ENCODE results near the gene RPL13A. TPM values are rescaled to one million over a fixed set of nuclear protein-coding genes. Genes with fewer than 3 reads are reported as not detected.
"Not testable (repeated sequence)": the region's sequence is repeated elsewhere in the genome, so short reads cannot be mapped to it uniquely, and the experiment has no call there.

Gene RPL13A
- 1,000 to 10,000 TPM; 2,364 to 2,825 (median 2,611) TPM for polyA plus RNA-seq (ENCODE audit: insufficient read length in 4 of 4)

DNA sequence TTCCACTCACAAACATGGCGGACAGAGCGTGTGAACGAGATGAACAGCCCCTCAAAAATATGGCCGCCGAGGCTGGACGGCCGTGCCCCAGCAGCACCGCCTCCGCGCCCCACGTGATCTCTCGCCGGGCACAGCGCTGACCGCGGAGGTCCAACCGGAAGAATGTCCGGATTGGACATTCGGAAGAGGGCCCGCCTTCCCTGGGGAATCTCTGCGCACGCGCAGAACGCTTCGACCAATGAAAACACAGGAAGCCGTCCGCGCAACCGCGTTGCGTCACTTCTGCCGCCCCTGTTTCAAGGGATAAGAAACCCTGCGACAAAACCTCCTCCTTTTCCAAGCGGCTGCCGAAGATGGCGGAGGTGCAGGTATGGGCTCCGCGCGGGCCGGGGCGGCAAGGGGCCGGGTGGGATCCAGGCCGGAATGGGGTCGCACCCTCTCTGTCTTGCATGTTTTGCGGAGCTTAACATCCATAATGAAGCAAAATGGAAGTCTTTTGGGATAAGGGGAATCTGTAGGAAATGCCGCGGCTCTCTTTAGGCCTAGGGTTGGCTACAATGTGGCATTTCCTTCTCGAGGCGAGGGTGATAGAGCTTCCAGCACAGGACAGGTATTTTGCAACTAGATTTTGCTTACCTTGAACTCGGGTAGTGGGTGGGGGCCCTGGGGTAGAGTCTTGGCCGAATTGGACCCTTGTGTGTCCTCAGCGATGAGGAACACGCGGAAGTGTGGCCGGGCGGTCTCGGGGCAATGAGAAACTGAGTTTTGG, at the start of gene RPL13A:
Gene RPL13A (plus strand): TSS at position 332 of the 769 bp plus-strand sequence. CDS start 22 bp downstream, at position 354.
- DNase-seq (ENCODE audit: low read depth in 4 of 4, low spot score in 3 of 4) = peak; percentile 99 to 100 (median 100)

DNA sequence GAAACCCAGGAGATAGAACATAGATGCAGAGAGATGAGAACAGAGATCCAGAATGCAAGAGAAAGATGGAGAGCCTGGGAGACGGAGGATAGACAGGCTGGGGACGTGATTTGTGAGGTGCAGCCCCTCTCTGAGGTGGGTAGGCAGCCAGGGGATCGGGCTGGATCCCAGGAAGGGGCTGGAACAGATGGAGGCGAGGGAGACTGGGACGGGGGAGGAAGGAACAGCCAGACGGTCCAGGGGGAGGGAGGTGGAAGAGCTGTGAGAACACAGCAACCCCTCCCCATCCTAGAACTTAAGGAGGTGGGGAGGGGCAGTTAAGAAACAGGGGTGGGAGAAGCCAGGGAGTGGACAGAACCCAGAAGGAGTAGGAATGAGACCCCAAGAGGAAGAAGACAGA, 49.1 kb upstream of the RPL13A start:
- DNase-seq (ENCODE audit: low read depth in 4 of 4, low spot score in 3 of 4) = no peak

DNA sequence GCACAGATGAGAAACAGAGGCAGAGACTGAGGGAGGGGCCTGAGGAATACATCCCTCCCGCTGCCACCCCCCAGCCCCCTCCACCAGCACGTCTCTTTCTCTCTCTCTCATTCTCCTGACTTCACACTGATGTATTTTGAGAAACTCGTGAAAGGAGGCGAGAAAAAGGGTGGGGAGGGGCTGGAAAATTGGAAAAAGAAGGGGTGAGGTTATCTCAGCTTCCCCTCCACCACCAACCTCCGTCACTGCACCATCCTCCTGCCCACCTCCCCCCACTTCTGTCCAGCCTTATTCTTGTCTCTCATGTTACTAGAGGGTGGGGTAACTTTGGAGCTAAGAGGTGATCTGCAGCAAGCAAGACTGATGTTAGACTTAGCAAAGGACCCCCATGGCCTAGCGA, 47.6 kb upstream of the RPL13A start:
- no peak for DNase-seq (ENCODE audit: low read depth in 4 of 4, low spot score in 3 of 4)

DNA sequence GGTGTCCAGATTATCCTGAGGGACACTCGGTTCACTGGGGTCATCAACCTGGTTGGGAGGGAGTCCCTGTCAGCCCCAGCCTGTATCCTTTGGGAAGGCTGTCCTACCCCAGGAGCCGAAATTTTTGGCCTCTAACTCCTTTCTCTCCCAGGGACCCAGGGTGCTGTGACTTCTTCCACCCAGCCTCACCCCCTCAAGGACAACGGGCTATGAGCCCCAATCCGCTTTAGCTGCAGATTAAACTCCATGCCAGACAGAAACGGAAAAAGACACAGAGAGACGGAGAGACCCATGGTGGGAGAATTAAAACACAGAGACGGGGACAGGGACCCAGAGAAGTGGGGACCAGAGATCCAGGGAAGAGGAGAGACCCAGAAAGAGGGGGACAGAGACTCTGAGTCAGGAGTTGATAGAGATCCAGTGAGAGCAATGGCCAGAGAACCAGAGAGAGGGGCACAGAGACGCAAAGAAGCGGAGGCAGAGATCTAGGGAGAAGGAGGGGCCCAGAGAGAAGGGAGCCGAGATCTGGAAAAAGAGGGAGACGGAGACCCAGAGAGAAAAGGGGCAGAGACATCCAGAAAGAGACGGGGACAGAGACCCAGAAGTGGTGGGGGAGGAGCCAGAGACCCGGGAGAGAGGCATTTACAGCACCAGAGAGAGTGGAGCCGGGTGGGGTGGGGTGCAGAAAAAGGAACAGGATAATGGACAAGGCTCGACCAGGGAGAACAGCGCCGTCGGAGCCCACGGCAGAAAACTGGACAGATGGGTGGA, 46.8 kb upstream of the RPL13A start:
- no peak for DNase-seq (ENCODE audit: low read depth in 4 of 4, low spot score in 3 of 4)

DNA sequence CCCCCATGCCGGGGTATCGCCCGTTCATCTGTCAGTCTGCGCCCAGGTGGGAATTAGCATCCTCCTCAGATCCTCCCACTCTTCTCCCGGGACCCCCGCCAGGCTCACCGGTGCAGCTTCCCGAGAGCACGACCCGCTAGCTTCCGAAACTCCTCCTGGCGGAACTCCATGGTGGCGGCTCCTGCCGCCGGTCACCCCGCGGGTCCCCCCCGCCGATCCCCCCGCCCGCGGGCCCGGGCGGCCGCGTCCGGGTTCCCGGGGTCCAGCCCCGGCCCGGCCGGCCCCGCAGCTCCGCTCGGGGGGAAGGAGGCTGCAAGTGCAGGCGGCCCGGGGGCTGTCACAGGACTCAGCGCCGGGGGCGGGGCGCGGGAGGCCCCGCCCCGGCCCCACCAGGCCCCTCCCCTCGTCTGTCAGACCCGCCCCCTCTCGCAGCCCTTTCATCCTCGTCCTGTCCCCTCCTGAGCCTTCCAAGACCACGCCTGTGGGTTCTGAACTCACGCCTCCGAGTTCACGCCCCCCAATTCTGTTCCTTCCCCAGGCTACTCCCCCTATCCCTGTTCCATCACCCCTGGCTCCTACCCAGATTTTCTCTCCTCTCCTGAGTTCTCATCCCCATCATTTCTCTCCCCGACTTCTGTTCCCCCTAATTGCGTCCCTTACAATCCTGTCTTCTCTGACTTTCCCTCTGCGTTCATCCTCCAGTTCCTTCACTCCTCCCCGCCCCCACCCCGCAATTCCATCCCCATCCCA, 46.0 kb upstream of the RPL13A start, which contains the start of gene SLC17A7:
Gene SLC17A7 (minus strand): TSS at position 318 of the 750 bp plus-strand sequence. CDS start 148 bp downstream, at position 170.
- DNase-seq (ENCODE audit: low read depth in 4 of 4, low spot score in 3 of 4) = no peak

DNA sequence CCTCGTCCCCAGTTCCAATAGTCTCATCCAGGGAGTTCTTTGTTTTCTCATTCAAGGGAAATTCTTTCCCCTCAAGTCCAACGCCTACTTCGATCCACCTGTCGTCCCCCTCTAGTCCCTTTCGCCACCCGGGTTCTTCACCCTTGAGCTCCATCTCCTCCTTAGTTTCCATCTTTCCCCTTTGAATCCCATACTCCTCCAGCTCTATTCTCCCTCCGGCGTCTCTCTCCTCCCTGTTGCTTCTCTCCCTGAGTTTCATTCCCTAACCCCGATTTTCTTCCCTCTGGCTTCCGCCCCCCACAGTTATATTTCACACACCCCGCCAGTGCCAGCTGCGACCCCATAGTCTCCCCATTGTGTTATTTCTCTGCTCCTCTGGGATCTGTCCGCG, 45.5 kb upstream of the RPL13A start:
- no peak for DNase-seq (ENCODE audit: low read depth in 4 of 4, low spot score in 3 of 4)

DNA sequence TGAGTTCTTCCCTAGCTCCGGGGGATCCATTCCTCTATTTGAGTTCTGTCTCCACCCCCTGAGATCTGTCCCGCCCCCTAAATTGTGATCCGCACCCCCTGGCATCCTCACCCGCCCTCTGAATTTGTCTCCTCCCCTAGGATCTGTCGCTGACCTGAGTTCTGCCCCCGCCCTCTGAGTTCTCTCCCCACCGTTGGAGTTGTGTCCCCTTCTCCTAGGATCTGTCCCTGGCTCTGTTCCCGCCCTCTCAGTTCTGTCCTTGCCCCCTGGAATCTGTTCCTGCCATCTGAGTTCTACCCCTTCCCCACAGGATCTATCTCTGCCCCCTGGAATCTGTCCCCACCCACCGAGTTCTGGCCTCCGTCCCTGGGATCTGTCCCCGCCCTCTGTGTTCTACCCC, 45.1 kb upstream of the RPL13A start:
- DNase-seq (ENCODE audit: low read depth in 4 of 4, low spot score in 3 of 4) = no peak

DNA sequence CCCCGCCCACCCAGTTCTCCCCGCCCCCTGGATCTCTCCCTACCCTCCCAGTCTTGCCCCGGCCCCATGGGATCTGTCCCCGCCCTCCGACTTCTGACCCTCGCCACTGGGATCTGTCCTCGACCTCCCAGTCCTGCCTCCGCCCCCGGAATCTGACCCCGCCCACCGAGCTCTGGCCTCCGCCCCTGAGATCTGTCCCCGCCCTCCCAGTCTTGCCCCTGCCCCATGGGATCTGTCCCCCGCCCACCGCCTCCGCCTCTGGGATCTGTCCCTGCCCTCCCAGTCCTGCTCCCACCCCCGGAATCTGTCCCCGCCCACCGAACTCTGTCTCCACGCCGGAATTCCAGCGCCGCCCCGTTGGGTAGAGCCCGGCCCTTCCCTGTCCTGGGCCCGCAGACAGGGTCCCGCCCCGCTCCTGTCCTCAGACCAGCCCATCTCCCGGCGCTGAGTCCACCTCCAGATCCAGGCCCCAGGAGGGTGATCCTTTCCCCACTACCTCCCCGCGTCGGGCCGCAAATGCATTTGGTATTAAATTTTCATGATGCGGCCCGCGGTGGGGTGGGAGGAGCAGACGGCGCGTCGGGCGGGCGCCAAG, 44.5 kb upstream of the RPL13A start:
- peak in 3 of 4 donors; percentile 65 to 75 (median 67) for DNase-seq (ENCODE audit: low read depth in 4 of 4, low spot score in 3 of 4)

DNA sequence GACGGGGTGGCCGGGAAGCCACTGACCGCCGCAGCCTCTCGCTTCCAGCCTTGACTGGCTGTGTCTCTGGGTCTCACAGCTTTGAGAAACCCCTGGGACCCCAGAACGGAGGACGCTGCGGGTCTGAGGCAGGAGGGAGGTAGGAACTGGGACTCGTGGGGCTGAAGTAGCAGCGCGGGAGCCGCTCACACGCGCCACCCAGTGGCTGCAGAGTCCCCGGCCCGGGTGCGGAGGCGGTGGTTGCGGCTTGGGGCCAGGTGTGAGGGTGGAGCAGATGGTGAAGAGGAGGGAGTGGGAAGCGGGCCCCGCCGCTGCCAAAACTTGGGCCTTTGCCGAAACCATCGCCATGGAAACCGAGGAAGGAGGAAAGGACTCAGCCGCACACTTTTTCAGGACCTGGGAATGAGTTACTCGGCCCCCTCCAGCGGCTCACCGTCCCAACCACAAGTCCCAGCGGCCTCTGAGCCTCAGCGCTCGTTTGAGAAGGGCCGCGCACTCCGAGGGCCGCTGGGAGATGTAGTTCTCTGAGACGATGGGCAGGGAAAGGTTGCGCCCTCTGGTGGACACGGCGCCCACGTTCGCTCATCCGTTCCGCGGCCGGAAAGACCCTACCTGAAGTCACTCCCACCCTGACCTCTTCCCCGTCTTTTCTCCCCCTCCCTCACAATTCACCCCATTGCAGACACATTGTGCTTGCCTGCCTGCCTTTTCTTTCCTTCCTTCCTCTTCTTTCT, 43.9 kb upstream of the RPL13A start:
- DNase-seq (ENCODE audit: low read depth in 4 of 4, low spot score in 3 of 4) = peak; percentile 92 to 97 (median 92)

DNA sequence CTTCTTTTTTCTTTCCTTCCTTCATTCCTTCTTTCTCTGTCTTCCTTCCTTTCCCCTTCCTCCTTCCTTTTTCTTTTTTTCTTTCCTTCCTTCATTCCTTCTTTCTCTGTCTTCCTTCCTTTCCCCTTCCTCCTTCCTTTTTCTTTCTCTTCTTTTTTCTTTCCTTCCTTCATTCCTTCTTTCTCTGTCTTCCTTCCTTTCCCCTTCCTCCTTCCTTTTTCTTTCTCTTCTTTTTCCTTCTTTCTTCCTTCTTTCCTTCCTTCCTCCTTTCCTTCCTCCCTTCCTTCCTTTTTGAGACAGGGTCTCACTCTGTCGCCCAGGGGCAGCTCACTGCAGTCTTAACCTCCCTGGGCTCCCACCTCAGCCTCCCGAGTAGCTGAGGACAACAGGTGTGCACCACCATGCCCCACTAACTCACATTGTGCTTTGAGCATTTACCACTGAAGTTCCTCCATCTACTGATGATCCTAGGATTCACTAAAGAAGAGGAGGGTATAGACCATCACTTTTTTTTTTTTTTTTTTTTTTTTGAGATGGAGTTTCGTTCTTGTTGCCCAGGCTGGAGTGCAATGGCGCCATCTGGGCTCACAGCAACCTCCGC, 43.2 kb upstream of the RPL13A start:
- not testable (repeated sequence) for DNase-seq (ENCODE audit: low read depth in 4 of 4, low spot score in 3 of 4)

DNA sequence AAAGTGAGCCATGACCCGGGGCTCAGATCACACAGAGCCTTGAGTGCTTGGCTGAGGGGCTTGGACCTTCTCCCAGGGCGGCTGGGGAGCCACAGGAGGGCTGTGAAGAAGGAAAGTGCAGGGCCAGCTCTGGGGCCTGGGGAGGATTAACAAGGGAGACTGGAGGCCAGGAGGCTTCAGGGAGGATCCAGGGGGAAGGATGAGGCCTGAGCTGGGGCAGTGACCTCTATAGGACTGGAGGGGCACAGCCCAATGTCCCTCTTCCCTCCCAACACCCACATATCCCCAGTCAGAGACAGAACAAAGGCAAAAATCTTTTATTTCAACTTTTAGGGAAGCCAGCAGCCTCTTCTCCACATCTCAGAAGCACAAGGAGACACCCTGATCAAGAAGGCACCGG, 41.4 kb upstream of the RPL13A start:
- DNase-seq (ENCODE audit: low read depth in 4 of 4, low spot score in 3 of 4) = no peak

DNA sequence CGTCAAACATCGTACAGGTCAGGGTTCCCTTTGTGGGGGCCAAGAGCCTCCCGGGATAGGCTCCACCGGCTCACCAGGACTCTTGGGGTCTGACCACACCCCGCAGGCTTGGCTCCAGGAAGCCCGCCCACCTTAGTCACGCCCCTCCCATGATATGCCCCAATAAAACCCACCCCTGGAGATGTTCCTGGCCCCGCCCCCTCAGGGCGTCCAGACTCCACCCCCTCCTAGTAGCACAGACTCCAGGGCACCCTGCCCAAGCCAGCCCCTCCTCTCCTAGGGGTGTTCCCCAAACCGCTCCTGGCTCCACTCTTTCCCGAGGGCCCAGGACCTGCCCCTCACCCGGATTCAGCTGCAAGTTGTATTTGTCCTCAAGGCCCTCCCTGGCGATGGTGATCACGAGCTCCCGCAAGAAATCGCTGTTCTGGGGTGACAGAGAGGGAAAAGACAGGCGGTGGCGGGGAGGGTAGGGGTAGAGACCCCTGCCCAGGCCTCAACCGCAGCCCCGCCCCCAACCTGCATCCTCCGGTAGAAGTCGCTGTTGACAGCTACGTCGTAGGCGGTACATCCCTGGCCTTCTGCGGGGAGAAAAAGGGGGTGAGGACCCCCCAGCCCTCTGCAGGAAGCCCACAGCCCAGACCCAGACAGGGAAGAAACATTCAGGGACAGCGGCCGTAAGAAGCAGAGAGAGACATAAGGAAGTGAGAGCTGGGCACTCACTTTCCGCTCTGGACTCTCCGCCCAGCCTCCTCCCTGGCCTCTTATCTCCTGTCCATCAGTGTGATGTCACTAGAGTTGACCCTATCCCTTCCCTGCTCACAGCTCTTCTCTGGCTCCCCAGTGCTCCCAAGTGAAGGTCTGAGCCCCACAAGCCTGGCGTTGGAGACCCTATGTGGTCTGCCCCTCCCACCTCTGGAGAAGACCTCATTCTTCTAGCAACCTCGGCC, 39.6 kb upstream of the RPL13A start:
- DNase-seq (ENCODE audit: low read depth in 4 of 4, low spot score in 3 of 4) = no peak

DNA sequence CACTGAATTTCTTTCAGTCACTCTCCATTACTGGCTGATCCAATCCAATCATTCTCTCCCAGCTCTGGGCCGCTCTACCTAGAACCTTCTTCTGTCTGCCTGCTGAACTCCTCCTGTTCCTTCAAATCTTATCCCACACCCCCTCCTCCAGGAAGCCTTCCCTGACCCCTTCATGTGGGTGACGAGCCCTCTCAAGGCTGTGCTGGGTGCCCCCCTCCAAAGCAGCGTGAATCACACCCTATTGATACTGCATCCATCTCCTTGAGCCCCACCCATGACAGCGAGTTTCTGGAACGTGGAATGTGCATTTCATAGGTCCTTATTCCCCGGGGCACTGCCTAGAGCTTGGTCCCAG, 39.0 kb upstream of the RPL13A start:
- DNase-seq (ENCODE audit: low read depth in 4 of 4, low spot score in 3 of 4) = no peak

DNA sequence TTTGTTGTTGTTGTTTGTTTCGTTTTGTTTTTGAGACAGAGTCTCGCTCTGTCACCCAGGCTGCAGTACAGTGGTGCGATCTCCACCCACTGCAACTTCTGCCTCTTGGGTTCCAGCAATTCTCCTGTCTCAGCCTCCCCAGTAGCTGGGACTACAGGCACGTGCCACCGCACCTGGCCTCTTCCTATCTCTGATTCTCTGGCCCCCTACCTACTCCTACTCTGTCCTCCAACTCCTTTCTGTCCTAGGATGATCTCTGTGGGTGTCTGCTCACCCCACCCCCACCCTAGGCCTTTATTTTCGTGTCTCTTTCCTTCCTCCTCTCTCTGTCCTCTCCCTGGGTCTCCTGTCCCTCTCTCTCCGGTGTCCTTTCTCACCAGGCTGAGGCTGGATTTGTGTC, 37.0 kb upstream of the RPL13A start:
- DNase-seq (ENCODE audit: low read depth in 4 of 4, low spot score in 3 of 4) = no peak

DNA sequence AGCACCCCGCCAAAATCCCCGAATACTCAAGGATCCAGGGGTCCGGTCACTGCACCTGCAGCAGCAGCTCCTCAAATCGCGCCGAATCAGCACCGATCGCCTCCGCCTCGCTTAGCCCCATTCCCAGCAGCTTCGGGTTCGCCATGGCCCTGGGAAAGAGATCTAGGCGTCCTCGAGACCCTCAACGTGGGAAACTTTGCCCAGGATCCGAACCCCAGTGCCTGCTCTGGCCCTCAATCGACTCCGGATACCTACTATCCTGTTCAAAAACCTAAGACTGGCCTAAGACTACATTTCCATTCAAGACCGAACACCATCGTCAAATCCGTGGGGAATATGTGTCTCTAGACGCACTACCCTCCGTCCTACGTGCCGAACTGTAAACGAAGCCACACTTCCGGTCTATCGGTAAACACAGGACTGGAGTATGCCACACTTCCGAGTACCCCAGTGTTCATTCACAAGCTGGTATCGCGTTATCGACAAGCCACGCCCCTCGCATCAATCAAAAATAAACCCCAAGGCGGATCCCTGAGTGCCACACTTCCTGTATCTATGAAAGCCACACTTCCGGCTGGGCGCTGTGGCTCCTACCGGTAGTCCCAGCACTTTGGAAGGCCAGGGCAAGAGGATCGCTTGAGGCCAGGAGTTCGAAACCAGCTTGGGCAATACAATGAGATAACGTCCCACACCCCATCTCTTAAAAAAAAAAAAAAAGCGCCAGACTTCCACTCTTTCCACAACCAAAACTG, 35.8 kb upstream of the RPL13A start, which contains the start of gene PIH1D1:
Gene PIH1D1 (minus strand): TSS at position 385 of the 752 bp plus-strand sequence. CDS start 240 bp downstream, at position 145.
- peak; percentile 95 to 100 (median 98) for DNase-seq (ENCODE audit: low read depth in 4 of 4, low spot score in 3 of 4)

DNA sequence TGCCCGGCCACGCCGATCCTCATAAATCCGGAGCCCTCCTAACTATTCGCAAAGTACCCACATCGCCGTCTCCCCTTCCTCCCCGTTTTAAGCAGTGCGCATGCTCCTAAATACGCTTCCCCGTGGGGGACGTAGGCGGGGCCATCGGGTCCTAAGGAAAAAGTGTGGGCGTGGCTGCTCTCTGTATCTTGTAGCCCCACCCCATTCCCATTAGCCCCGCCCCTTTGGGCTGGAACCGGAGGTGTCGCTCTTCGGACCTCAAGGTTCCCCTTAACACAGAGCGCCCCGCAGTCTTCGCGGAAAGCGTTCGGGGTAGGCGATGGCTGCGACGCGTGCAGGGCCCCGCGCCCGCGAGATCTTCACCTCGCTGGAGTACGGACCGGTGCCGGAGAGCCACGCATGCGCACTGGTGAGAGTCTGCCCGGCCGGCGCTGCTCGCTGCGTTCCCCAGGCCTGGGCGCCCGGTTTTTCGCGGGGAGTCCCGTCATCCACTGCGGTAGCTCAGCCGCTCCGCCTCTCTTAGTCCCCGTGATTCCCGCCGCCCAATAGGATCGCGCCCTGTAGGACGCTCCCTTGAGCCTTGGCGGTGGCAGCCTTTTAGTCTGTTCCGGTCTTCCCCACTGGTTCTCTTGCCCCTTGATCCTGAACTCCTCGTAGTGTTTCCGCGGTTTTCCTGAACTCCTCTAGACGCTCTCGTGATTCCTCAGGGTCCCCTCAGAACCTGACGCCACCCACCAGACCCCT, 34.2 kb upstream of the RPL13A start, which contains the start of gene ALDH16A1:
Gene ALDH16A1 (plus strand): TSS at position 213 of the 744 bp plus-strand sequence. CDS start 107 bp downstream, at position 320.
- DNase-seq (ENCODE audit: low read depth in 4 of 4, low spot score in 3 of 4) = peak; percentile 95 to 97 (median 96)
